ENCODE data around the gene PARP8. TPM values are rescaled to one million over a fixed set of nuclear protein-coding genes. Genes with fewer than 3 reads are reported as not detected.

The PARP8 gene
- polyA plus RNA-seq, 4 donors: 14.6 to 20.8 (median 15.6) TPM

DNA sequence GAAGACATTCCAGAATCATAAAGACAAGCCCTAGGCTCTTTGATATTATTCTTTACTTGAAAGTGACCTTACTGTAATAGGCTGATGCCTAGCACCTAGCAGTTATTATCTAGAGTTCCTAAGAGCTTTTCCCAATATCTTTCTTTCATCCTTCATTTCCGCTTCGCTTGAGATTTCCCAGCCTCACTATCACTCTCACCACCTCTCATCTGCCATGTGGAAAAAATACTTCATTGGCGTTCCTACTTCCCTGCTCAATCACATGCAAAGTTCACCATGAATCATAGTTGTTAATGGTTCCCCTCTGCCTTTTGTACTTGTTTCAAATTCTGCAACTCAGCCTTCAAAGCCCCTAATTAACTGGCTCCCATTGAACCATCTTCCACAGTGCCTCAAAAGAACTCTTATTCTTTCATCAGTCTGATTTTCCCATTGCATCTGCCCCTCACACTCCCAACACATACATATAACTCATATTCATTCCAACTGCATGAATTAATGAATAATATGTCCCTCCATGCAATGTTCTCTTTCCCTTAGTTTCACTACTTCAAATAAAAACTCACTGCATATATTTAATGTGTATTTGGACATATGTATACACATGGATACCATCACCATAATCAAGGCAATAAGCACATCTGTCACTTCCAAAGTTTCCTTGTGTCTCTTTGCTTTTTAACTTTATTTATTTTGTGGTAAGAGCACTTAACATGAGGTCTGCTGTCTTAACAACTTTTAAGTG is 221.6 kb downstream of the PARP8 start:
- DNase-seq (ENCODE audit: low read depth in 4 of 4, low spot score in 3 of 4): no peak

DNA sequence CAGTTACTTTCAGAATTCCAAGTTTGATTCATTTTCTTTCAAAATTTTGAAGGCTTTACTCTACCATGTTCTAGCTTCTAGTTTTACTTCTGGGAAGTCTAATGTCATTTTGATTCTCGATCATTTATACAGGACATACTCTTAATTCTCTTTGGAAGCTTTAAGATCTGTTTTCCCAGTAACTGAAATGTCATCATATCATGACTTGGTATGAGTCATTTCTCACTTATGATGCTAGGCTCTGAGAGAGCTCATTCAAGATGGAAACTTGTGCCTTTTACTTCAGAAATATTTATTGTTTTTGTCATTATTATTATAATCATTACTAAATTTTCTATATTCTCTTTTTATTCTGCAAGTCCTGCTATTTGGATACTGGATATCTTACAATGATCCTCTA is 222.3 kb downstream of the PARP8 start:
- DNase-seq (ENCODE audit: low read depth in 4 of 4, low spot score in 3 of 4): no peak

DNA sequence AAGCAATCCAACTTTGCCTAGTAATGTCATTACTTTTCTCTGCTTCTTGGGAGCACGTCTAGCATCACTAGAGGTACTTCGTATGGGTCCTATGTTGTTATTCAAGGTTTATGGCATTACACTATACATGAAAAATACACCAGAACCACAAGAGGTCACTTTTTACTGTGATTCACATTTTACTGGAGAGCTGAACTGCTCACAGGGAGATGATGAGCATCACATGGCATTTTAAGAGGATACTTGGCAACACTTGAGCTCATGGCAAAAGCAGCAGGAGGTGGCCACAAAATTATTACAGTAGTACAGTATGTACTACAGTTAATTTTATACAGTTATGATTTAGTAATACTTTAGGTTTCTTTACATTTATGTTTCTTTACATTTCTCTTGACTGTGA is 223.4 kb downstream of the PARP8 start:
- no peak for DNase-seq (ENCODE audit: low read depth in 4 of 4, low spot score in 3 of 4)

Other genes starting within 250 kb of the PARP8 start
- 1 to 10 TPM; 5.0 to 6.0 (median 5.5) TPM for gene EMB, start 225.3 kb upstream of the PARP8 start, polyA plus RNA-seq (ENCODE audit: insufficient read length in 4 of 4)